GM18519 (cell line): ENCODE measurements around the gene MCC.
"Not testable (repeated sequence)": the region's sequence is repeated elsewhere in the genome, so short reads cannot be mapped to it uniquely, and the experiment has no call there.

ENCODE experiments used
- ATAC-seq: cut with Tn5 transposase; IDR thresholded peaks from one replicate; pipeline ENCODE4 v1.9.1; 2021; ENCODE audit warnings: mild to moderate bottlenecking, moderate library complexity; ENCODE audit not compliant: unreplicated experiment, low FRiP score

Gene MCC

GRCh38 chr5:113102121-113102531 lies 386.1 kb downstream of the MCC start:
- ATAC-seq = no peak

- ATAC-seq = no peak
These were observed 387.3 kb downstream of the MCC start for GRCh38 chr5:113100981-113101380.

- no peak for ATAC-seq
These were observed 388.4 kb downstream of the MCC start for GRCh38 chr5:113099822-113100221.

GRCh38 chr5:113098378-113098777 lies 389.9 kb downstream of the MCC start:
- ATAC-seq = no peak

GRCh38 chr5:113095831-113096230 lies 392.4 kb downstream of the MCC start:
- ATAC-seq = no peak

- ATAC-seq = no peak
These were observed 394.7 kb downstream of the MCC start for GRCh38 chr5:113093558-113093957.

GRCh38 chr5:113092683-113093082 lies 395.6 kb downstream of the MCC start:
- ATAC-seq = no peak

- no peak for ATAC-seq
These were observed 396.6 kb downstream of the MCC start for GRCh38 chr5:113091622-113092021.

GRCh38 chr5:113090336-113091106 lies 397.7 kb downstream of the MCC start:
- no peak for ATAC-seq

GRCh38 chr5:113089653-113090335 lies 398.5 kb downstream of the MCC start:
- no peak for ATAC-seq

- ATAC-seq = no peak
These were observed 400.2 kb downstream of the MCC start for GRCh38 chr5:113087976-113088514.

GRCh38 chr5:113085880-113086409 lies 402.3 kb downstream of the MCC start:
- no peak for ATAC-seq

GRCh38 chr5:113085084-113085414 lies 403.2 kb downstream of the MCC start:
- ATAC-seq = no peak

GRCh38 chr5:113084402-113085083 lies 403.7 kb downstream of the MCC start:
- no peak for ATAC-seq

GRCh38 chr5:113083481-113083880 lies 404.8 kb downstream of the MCC start:
- ATAC-seq = no peak

GRCh38 chr5:113082547-113082905 lies 405.7 kb downstream of the MCC start:
- ATAC-seq = no peak

GRCh38 chr5:113081881-113082546 lies 406.2 kb downstream of the MCC start:
- no peak for ATAC-seq

GRCh38 chr5:113081091-113081839 lies 407.0 kb downstream of the MCC start:
- ATAC-seq = no peak

GRCh38 chr5:113076649-113077048 lies 411.6 kb downstream of the MCC start:
- ATAC-seq = not testable (repeated sequence)

GRCh38 chr5:113075019-113075418 lies 413.2 kb downstream of the MCC start:
- no peak for ATAC-seq
